GM18861 (cell line): ENCODE data around the gene PTPRG.
"Not testable (repeated sequence)": the region's sequence is repeated elsewhere in the genome, so short reads cannot be mapped to it uniquely, and the experiment has no call there.

Source experiments
- ATAC-seq: cut with Tn5 transposase; IDR thresholded peaks from one replicate; pipeline ENCODE4 v1.9.1; 2021; ENCODE audit not compliant: unreplicated experiment

PTPRG gene

DNA sequence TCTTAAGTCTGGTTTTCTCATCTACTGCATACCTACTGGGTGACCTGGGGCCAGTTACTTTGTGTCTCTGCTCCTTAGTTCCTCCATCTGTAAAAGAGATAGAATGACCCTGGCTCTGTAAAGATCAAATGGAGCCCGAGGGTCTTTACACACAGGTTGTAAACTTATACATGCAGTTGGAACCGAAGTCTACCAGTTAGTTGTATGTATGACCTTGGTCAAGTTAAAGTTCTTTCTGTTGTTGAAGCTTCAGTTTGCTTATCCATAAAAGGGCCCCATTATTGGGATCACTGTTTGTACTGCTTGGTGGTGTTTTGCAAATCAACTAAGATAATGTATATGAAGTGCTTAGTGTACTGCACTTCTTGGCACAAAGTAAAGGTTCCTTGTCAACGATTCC, 186.9 kb downstream of the PTPRG start:
- no peak for ATAC-seq

DNA sequence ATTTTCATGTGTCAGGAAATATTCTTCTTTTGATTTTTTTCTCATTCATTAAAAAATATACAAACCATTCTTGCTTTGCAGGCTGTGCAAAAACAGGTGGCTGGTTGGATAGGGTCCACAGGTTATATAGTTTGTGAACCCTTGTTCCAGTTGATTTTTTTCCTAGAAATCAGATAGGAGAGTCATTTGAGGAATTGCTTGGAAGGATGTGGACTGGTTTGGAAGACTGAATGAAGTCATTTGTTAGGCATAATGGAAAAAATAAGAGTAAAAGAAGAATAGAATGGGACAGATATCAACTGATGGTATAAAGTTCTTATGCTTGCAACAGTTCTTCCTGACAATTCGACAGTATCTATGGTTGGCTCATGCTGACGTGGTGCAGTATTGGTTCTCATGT, 189.4 kb downstream of the PTPRG start:
- no peak for ATAC-seq

DNA sequence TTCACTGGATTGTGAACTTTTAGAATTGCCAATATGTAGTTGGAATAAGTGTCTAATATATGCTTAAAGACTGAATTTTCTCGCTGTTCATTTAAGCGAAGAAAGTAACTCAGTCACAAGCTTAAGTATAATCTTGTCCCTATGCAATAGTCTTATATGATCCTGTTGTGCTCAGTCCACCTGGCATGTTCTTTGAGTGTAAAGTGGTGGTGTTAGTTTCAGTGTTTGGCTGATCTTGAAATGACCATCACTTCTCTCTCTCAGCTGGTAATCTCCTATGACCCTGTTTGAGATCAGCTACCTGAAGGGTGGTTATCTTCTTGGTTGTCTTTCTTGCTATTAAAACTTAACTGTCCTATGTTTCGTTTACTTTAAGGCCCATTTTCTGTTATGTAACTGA, 197.5 kb downstream of the PTPRG start:
- no peak for ATAC-seq

DNA sequence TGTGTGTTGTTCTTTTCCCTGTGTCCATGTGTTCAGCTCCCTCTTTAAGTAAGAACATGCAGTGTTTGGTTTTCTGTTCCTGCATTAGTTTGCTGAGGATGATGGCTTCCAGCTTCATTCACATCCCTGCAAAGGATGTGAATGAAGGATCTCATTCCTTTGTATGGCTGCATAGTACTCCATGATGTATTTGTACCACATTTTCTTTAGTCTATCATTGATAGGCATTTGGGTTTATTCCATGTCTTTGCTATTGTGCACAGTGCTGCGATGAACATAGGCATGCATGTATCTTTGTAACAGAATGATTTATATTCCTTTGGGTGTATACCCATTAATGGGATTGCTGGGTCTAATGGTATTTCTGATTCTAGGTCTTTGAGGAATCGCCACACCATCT, 199.4 kb downstream of the PTPRG start:
- ATAC-seq, result not testable (repeated sequence)

DNA sequence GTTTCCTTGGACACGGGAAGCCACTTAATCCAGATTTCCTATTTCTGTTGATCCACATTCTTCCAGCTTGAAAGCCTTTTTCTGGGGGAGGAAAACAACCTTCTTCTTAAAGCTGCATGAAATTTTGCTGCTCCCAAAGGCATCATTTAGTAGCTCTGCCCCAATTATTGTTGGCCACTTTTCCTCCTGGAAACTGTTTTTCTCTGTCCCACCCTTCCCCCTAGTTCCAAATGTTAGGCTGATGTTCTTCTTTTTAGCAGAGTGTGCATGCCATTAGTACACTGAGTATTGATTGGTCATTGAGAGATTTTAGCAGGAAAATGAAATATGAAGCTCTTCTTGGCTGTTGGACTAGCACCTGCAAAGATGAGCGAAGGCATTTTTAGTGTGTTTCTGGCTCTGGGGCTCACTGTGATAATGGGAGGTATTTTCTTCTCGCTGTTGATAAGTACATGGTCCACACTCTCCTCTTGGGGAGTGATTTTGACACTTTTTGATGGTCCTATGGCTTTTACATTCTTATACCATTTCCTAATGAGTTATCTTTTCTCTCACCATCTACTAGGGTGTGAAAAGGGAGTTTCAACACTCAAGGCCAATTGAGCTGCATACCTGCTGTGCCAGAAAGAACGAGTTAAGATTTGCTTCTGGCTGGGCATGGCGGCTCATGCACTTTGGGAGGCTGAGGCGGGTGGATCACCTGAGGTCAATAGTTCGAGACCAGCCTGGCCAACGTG, 200.5 kb downstream of the PTPRG start:
- ATAC-seq, result no peak

DNA sequence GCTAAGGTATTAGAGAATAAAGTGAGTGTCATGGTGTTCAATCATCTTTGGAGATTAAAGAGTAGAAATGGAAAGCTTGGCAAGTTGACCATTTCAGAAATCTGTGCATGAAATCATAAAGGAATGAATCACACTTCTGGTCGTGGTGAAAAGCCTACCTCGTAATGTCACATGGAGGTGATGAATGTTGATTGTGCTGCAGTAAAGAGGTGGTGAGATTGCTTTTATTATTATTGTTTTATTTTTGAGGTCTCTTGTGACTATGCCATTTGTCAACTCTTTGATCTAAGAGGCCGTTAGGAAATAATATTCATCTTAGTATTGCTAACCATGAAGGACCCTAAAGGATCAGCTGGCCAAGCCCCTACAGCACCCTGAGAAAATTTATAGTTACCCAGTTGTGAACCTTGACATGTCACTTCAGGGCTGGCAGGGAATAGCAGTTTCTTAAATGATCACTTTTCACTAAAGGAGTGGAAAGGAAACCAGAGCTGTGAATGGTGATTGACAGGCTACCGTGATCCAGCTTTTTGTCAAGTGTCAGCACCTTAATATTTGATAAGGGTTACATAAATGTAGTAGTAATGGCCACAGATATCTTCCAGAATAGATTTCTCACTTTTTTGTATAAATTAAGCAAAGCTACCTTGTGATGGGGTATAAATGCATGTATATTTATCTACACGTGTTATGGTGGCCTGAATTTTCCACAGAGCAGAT, 203.9 kb downstream of the PTPRG start:
- ATAC-seq, result no peak

DNA sequence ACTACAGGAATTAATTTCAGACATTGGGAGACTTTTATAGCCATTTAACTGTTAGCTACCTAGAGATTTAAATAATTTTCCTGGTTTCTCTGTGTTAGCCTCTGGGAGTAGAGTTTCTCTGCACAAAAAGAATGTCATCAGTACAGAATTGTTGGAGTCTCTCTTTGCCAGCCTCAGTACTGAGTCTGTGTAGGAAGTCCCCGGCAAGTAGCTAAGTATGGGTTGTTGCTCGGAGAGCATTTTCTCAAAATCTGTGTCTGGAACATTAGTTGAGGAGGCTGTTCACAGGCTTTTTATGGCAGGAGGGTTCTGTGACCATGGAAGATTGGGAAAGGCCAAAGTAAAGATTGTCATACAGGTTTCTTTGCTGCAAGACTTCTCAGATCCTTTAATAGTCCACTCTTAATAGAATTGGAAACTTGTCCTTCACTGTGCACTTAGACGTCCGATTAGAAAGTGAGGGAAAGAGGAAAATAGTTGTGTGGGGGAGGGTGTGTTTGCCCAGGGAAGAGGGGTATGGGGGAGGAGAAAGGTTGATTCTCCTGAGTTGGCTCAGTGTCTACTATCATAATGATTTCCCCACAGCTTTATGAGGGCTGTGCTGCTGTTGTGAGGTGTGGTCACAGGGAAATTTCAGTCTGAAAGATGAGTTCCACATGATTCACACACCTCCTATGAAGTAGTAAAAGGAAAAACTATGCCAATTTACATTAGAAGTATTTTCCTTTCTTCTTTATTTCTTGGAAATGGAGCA, 207.1 kb downstream of the PTPRG start:
- no peak for ATAC-seq

DNA sequence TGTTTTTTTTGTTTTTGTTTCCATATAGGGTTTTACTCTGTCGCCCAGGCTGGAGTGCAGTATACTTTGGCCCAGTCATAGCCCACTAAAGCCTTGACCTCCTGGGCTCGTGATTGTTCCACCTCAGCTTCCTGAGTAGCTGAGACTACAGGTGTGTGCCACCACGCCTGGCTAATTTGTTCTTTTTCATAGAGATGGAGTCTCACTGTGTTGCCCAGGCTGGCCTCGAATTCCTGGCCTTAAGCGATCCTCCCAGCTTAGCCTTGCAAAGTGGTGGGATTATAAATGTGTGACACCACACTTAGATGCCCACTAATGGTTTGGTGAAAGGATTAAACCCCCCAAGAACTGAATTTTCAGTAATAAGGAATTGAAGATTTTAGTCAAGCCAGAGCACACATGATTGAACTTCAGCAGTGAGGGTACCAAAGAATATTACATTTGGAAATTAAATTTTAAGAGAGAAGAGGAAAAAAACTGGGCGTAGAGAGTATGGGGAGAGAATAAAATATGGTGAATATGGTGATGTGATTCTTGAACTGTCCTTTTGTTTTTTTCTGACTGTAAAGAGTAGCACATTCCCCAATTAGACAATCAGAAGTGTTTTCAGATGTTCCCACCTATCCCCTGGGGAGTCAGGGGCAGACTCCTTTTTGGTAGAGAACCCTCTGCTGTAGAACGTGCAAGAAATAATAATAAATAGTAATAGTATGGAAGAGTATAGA, 208.1 kb downstream of the PTPRG start:
- ATAC-seq, result no peak

DNA sequence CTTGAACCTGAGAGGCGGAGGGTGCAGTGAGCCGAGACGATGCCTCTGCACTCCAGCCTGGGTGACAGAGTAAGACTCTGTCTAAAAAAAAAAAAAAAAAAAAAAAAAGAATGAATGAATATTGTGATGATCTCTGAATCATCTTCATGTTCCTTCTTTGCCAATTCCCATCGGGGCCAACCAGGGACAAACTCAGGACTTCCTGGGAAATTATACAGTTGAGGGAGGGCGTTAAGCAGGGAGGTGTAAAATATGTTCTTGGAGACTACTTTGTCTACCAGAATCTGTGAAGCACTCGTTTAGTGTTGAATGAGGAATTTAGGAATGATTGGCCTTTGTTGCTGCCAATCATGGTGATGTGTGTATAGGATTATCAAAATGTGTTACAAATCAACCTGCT, 210.6 kb downstream of the PTPRG start:
- ATAC-seq, result no peak

DNA sequence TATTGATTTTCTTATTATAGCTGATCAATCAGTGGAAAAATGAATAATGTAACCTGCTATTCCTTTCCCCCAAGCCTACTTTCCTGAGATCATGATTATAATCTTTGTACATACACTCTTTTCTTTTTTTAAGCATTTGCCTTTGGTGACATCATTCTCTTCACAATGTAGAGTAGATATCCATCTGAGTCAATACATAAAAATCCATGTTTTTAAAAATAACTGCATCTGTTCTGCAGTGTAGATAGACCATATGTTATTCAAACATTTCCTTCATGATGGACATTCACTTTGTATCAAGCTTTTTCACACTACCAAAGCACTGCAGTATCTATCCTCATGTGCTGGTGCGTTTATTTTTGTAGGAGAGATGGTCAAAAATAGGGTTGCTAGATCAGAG, 211.1 kb downstream of the PTPRG start:
- no peak for ATAC-seq

DNA sequence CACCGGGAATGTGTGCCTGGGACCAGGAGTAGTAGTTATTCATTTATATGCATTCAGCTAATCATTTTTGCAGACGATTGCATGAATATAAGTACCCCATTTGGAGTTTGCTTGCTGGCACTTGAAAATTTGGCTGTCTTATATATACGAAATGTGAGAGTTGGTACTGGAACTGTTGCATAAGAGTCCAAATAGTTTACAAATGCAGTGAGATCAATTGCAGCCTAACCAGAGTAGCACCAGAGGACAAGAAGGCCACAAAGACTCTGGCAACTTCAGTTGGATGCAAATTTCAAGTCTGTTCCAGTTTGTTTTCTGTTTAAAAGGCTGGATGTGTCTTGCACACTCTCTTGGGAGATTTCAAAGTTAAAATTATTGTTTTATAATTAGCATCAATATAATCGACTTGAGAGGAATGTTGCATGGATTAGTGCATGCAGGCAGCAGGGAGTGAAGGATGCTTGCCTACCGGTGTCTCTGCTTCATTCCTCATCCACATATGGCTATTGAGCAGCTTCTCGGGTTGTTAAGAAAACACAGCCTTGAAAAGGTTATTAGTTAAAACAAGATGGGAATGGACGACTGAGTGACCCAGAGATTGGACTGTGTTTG, 213.0 kb downstream of the PTPRG start:
- ATAC-seq, result no peak

DNA sequence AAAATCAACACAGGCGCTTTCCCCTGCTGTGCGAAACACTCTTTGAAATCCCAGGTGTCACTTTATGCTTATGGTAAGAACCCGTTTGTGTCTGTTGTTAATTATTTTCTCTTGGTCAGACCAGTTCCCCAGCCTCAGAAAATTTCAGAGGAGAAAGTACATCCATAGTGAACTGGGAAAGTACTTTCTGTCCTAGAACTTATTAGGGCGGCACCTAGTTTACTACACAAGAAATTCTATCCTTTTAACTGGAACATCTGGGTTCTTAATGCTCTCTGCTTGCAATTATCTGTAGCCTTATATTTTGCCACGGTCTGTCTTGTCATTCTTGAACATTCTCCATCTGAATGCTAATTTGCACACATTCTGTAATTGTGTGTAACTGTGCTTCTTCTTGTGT, 215.0 kb downstream of the PTPRG start:
- no peak for ATAC-seq

DNA sequence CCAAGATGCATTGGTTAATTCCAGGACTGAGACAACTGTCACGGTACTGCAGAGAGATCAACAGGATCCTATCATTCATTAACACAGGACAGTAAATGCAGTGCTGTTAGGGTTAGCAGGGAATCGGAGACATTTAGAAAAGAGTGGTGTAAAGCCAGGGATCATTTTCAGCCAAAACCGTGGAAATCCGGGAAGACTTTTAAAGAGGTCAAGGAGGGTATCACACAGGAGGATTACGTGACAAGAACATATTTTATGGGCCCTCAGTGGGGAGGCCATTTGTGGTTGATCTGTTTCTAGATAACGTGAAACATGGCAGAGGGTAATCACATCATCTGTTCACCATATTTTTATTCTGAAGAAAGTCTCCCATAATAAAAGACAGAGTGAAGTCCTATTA, 216.1 kb downstream of the PTPRG start:
- no peak for ATAC-seq

DNA sequence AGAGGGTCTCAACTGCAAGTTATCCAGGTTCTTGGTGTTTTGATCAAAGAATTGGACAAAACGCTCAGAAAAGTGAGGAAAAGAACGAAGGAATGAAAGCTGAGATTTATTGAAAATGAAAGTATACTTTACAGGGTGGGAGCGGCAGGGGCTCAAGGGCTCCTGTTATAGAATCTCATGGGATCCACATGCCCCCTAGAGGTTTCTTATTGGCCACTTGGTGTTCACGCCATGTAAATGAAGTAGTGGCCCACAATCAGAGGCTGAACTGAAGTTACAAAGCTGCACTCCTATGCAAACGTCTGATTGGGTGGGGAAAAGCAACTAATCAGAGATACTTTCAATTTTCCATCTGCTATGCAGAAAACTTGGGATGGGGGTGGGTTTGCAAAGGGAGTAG, 216.7 kb downstream of the PTPRG start:
- ATAC-seq, result no peak

DNA sequence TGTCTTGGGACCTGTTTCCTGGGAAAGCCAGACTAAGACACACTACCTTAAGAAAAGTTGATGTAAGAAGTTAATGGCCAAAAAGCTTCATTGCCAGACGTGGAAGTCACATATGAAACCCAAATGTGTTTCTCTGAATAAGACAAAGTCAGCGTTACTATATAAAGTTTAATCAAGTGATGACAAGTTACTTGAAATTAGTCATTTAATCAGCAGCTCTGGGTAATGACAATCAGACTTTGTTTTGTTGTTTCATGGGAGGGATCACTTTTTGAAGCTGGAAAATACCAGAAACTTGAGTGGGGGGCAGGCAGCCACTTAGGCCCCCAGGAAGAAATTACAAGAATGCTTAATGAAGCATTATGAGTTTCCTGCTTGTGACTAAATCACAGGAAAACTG, 218.6 kb downstream of the PTPRG start:
- ATAC-seq, result no peak

DNA sequence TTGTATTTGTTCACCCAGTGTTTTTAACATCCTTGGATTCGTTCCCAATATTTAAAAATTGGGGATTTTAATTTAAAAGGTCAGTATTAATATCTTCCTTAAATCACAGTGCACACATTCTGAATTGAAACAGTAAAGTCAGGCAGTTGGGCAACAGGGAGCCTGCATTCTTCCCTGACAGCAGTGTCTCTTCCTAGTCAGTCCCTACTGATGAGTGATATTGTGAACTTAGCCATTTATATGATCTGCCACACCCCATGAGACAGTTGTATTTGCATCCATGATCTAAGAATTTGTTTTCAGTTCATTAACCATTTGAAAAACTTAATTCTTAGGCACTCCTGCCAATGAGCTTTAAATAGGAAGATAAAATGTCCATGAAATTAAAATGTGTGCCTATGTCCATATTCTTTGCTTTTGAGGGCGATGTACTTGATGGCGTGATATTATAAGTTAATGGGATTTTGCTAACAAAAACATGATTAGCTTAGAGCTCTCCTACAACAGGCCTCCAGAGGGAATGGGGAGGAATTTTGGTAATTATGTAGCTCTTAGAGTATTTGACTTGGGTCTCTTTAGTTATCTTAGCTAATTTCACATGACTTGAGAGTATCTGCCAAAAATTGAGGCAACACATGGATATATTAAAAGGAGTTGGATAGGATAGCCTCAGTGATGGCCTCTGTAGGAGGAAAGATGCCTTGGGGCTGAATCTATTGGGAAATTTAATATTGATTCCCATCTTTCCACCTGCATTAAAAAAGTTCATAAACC, 219.3 kb downstream of the PTPRG start:
- no peak for ATAC-seq

DNA sequence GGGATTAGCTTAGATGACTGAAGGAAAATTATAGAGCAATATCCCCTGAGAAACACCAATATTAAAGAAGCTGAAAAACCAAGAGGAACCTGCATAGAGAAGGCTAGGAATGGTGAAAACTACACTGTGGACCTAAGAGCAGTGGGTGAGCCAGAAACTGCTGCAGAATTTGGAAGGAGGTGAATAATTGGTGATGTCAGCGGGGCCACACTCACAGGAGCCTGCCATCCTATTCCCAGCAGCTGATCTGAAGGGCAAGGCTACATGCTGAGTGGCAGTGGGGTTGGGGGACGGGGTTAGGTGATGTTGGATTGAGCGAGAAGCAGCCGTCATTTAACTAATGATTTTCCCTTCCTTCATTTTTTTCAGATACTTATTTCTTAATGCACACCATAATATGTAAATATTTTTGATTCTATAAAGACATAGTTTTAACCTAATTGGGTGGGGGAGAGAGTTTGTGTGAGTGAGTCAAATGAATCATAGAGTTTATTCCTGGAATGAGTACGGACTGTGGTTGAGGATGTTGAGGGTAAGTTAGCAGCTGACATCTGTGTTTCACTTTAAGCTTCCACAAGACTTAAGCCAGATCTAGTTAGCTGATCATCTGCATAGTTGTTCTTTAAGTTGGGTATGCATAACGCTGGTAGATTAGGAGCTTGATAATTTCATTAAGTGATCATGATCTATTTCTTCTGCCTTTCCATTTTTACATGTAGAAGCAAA, 222.8 kb downstream of the PTPRG start:
- ATAC-seq, result no peak

DNA sequence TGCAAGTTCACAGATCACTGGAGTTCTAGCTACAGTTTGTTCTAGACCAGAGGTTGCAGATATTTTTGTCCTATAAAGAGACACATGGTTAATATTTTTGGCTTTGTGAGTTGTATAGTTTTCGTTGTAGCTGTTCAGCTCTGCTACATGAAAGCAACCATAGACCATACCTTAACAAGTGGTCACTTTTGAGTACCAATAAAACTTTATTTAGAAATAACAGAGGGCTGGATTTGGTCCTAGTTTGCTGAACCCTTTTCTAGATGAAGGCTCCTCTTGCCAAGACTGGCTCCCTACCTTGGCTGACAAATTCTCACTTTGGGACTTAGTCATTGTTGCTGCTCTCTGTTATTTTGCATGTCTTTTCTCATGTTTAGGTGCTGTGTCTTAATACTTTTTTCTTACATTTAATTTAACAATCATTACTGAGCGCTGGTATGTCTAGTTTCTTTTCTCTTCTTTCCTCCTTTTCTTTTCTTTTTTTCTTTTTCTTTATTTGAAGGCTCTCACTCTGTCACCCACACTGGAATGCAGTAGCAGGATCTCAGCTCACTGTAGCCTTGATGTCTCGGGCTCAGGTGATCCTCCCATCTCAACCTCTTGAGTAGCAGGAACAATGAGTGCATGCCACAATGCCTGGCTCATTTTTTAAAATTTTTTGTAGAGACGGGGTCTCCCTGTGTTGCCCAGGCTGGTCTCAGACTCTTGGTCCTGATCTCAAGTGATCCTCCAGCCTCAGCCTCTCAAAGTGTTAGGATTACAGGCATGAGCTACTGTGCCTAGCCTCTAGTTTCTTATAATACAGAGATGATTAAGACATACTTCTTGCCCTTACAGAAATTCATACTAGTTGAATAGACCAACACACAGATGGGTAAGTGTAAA, 227.5 kb downstream of the PTPRG start:
- no peak for ATAC-seq

DNA sequence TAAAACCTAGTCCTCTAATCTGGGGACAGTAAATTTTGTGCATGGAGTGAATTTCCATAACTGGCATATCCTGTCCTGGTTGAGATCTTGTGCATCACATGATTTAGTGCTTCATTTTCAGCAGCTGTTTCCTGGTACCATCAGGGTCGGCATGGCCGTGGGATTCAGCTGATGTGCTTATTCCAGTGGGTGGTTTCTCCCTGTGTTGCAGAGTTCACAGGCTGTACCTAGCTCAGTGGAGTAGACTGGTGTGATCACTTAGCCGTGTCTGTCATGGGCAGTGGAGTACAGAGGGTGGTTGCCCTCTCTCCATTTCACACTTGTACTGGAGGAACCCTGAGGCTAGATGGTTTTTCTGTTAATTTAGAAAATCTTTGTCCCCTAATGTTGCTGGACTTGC, 228.5 kb downstream of the PTPRG start:
- no peak for ATAC-seq
